Islet of Langerhans (tissue), 1 donor: ENCODE data around the gene NEO1.

Experiments
- FAIRE-seq: peaks from one replicate; lab custom pipeline; 2011; peaks lifted over from hg19 to GRCh38; lab: Jason Lieb, UNC

The NEO1 gene

GRCh38 chr15:73051807-73052652 is at the start of gene NEO1:
NEO1 (plus strand) TSS chr15:73052463; CDS start chr15:73052676, 213 bp downstream.
- no peak for FAIRE-seq

GRCh38 chr15:73004462-73004861 is 47.8 kb upstream of the NEO1 start:
- FAIRE-seq: no peak

- no peak for FAIRE-seq
Measured at GRCh38 chr15:73005032-73005431, 47.2 kb upstream of the NEO1 start.

GRCh38 chr15:73005446-73005845 is 46.8 kb upstream of the NEO1 start:
- no peak for FAIRE-seq

GRCh38 chr15:73006523-73006922 is 45.7 kb upstream of the NEO1 start:
- FAIRE-seq: no peak

GRCh38 chr15:73009066-73010056 is 42.9 kb upstream of the NEO1 start:
- FAIRE-seq: no peak

- FAIRE-seq: no peak
Measured at GRCh38 chr15:73010154-73011152, 41.8 kb upstream of the NEO1 start.

GRCh38 chr15:73014904-73015303 is 37.4 kb upstream of the NEO1 start:
- FAIRE-seq: no peak

GRCh38 chr15:73015493-73015892 is 36.8 kb upstream of the NEO1 start:
- no peak for FAIRE-seq

GRCh38 chr15:73017987-73018386 is 34.3 kb upstream of the NEO1 start:
- FAIRE-seq: no peak

GRCh38 chr15:73019154-73019553 is 33.1 kb upstream of the NEO1 start:
- FAIRE-seq: no peak

- no peak for FAIRE-seq
Measured at GRCh38 chr15:73019601-73020146, 32.6 kb upstream of the NEO1 start.

- peak; percentile 82 for FAIRE-seq
Measured at GRCh38 chr15:73021139-73021621, 31.1 kb upstream of the NEO1 start.

- peak; percentile 27 for FAIRE-seq
Measured at GRCh38 chr15:73022161-73022560, 30.1 kb upstream of the NEO1 start.

GRCh38 chr15:73023071-73023470 is 29.2 kb upstream of the NEO1 start:
- FAIRE-seq: no peak

- FAIRE-seq: no peak
Measured at GRCh38 chr15:73024168-73024567, 28.1 kb upstream of the NEO1 start.

- no peak for FAIRE-seq
Measured at GRCh38 chr15:73026511-73027054, 25.7 kb upstream of the NEO1 start.

GRCh38 chr15:73028031-73028430 is 24.2 kb upstream of the NEO1 start:
- FAIRE-seq: no peak

GRCh38 chr15:73028831-73029451 is 23.3 kb upstream of the NEO1 start:
- FAIRE-seq: no peak

- FAIRE-seq: no peak
Measured at GRCh38 chr15:73030122-73030679, 22.1 kb upstream of the NEO1 start.
